GM19328 (cell line): ENCODE data around the gene MAD2L1BP.

ENCODE experiments used
- ATAC-seq: cut with Tn5 transposase; IDR thresholded peaks from one replicate; pipeline ENCODE4 v1.9.1; 2021; ENCODE audit warnings: mild to moderate bottlenecking, moderate library complexity; ENCODE audit not compliant: unreplicated experiment

The MAD2L1BP gene

DNA sequence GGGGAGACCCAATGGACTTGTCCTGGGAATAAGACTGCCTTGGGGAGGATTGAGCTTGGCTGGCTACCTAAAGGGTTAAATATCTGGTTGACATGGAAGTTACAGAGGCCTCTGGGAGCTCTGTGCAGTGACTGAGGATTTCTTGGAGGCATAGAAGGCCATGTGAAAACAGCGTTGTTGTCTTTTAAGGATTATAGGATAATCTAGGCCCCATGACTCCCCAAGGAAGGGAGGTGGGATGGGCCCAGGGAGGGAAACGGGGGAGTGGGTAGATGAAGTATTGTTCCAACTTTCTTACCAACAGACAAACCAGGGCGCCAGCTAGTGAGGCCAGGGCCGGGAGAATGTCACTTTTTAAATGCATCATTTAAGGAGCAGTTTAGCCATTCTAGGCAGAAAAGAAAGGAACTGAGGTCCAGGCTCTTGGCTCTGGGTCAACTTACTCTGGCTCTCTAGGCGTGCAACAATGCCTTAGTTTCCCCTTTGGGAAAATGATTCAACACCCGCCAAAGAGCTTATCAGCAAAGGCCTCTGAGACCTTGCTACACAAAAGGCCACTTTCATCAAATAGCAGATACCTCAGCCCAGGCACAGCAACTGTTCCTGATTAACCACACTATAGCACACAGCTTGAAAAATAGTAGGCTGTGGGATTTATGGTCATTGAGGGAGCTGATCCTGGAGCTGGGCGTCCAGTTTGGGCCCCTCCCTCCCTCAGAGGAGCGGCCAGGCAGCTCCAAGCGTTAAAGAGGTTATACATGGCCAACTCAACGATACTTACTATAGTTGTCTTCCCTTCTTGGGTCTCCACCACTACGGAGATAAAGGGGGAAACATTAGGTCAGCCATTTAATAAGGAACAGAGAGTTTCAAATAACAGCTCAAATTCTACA lies 44.9 kb downstream of the MAD2L1BP start:
- no peak for ATAC-seq

DNA sequence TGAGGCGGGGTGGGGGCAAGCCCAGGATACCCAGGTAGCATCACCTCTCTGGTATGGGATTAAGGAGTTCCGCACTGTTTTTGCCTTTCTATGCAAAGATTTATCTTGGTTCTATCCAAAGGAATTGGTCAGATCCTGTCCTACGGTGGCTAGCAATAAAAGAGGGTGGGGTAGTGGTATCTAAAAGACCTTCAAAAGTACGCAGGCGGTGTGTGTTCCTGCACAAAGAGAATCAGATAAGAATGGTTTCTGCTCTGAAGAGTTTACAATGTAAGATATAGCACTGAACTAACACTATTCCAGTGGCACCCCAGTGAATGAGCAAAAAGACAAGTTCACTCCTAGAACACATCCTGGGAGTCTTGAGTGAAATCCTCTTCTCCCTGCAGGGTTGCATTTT lies 45.7 kb downstream of the MAD2L1BP start:
- ATAC-seq: no peak

DNA sequence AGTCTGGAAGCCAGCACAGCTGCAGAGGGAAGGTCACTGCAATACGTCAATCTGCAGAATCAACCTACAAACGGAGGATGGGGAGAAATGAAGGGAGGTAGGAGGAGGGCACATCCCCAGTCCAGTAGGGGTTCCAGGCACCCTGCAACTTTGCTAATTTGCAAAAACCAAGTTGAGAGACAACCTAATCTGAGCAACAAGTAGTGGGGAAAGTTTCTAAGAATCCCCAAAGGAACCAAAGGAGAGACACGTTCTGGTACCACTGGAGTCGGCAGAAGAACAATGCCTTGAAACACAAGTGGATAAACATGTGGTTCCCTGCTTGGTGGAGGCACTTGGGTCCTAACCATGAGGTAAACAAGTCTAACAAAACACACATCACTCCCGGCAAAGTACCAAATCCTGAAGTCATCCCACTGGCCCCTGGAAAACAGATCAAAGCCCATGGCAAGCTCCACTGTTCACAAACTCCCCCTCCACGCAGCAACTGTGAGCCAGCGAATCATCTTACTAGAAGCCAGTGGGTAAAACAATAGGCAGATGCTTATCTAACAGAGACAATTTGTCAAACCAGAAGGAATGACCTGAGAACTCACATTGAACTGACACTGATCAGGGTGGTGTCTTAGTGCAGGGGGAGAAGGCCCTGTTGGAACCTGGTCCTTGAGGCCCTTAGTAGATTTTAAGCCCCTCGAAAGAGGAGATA lies 47.2 kb downstream of the MAD2L1BP start:
- no peak for ATAC-seq

DNA sequence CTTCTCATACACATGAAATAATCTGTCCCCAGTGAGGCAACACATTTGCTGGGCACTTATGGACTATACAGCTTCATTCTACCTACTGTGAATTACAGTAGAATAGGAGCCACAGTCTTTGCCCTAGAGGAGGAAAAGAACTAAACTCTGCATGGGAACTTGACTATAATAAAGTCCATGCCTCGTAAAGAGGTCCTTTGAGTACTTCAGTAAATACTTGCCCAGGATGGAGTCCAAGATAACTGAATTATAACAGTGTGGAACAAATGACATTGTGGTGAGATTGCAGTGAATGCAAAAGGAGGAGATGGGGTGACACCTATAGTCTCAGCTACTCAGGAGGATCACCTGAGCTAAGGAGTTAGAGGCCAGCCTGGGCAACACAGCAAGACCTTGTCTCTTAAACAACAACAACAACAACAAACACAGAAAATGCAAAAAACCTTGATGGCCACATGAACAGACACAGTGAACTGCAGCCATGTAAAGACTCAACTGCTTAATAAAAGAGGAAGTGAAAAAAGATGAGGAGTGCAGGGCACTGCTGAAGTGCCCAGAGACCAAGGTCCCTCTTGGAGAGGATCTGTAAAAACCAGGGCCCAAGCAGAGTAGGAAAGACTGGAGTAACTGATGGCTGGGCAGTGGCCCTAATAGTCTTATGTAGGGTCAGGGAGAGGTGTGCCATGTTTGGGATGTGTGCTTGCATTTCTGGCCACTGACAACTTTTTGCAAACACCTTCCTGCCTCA lies 48.2 kb downstream of the MAD2L1BP start:
- no peak for ATAC-seq

DNA sequence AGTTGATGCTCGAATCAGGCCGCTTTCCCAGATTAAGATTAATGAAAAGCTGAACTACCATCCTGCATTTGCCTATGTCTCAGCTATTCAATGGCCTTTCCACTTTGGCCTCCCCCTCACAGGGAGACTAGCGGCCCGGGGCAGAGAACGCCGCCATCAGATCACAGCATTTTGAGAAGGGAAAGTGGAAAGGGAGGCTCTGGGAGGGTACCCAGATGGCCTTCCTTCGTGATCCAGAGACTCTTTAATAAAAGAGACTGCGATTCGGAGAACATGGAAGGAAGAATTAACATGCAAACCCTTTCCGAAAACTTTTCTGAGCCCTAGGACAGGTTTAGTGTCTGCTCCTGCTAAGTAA lies 51.4 kb downstream of the MAD2L1BP start:
- no peak for ATAC-seq

DNA sequence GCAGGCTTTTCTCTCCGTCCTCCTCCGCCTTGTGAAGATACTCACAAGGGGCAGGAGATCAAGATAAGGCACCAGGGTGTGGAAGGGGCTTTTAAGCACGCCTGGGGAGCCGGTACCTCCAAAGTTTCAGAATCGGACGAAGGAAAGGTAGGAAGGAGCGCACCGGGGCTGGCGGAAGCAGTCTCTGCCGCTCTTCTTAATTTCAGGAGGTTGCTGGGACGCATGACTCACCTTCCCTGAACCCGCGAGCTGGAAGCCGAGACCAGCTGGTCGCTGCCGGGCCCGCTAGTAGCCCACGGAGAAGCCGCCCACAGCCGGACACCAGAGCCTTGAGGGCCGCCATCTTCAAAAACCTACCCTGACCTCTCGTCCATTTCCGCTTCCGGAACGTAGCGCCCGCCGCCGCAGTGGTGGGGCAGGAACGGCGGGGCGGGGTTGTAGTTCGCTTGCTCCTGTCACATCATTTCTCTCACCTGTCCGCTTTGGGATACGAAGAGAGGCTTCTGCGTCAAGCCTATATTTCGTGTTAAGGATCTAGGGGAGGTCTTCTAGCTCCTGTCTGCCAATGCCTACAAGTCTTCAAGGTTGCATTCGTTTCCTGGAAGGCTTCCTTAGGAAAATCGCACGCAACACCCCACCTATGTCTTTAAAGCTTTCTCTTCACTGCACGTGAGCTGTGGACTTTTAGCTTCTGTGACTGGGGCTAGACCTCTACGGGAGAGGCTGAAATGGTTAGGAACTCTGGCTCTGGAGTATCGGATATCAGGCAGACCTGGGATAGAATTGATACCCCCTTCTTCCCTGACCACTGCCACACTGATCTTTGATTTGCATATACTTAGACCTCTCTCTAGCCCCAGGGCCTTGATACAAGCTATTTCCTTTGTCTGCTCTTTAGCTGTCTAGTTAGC lies 52.1 kb downstream of the MAD2L1BP start, which contains the start of gene MRPS18A:
Gene MRPS18A, minus strand, starts transcription at position 355 of the 911 bp plus-strand sequence. Its CDS starts 12 bp downstream, at position 343.
- peak; percentile 79 for ATAC-seq

DNA sequence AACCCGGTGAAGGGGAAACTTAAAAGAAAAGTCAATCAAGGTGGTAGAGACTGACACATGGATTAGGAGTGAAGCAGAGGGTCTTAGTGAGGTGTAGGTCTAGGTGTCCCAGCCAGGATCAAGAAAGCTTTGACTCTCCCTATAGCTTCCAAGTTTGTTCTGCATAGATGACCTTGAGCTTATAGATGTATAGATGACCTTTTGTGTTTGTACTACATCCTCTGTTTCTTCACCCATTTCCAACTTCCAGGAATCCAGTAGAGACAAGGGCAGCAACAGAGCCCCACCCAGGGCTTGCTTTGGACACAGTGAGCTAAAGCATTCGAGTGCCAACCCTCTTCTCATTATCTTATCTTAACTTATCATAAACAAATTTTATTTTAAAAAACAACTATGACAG lies 53.8 kb downstream of the MAD2L1BP start:
- no peak for ATAC-seq
